WTC11 (cell line): Measurements from ENCODE around the gene NAGLU. TPM values are rescaled to one million over a fixed set of nuclear protein-coding genes. Genes with fewer than 3 reads are reported as not detected.

ENCODE experiments used
- ATAC-seq: fragments of 200-7000 bp; cut with Tn5 transposase; 2 replicates; pipeline ENCODE4 v1.10.0; 2021; ENCODE audit warnings: mild to moderate bottlenecking, moderate library complexity
- CTCF ChIA-PET: fragments of 300-600 bp; sonication (Branson Sonifier 250); formaldehyde crosslinking; loops from one replicate; lab custom pipeline; 2021; ENCODE audit warnings: antibody characterized with exemption; lab: Charles Lee
- POLR2A ChIA-PET: fragments of 350-600 bp; sonication (Branson Sonifier 250); formaldehyde crosslinking; loops from one replicate; lab custom pipeline; 2021; ENCODE audit warnings: antibody characterized with exemption; lab: Charles Lee
- DNase-seq: peaks from one replicate; pipeline ENCODE4 v3.0.0; 2021; ENCODE audit warnings: low spot score
- H3K27ac Mint-ChIP-seq: 2 replicates; pipeline ENCODE4 v1.8.0; 2021; ENCODE audit warnings: mixed read lengths
- H3K27me3 Mint-ChIP-seq: 2 replicates; pipeline ENCODE4 v1.8.0; 2021; ENCODE audit warnings: low read depth, mild to moderate bottlenecking, moderate library complexity, mixed read lengths
- H3K36me3 Mint-ChIP-seq: 2 replicates; pipeline ENCODE4 v1.8.0; 2021; ENCODE audit warnings: mixed read lengths
- H3K4me1 Mint-ChIP-seq: 2 replicates; pipeline ENCODE4 v1.8.0; 2022; ENCODE audit warnings: mixed read lengths
- H3K4me3 Mint-ChIP-seq: 2 replicates; pipeline ENCODE4 v1.8.0; 2021; ENCODE audit warnings: mild to moderate bottlenecking, moderate library complexity, mixed read lengths
- H3K9me3 Mint-ChIP-seq: 2 replicates; pipeline ENCODE4 v1.8.0; 2021; ENCODE audit warnings: mixed read lengths
- CBFB ChIP-seq: sonication (generic); formaldehyde crosslinking; IDR thresholded peaks from 2 replicates; pipeline ENCODE4 v1.8.1; 2022; ENCODE audit warnings: mild to moderate bottlenecking, low read depth, missing genetic modification reagents
- FOXJ3 ChIP-seq: sonication (generic); formaldehyde crosslinking; IDR thresholded peaks from 2 replicates; pipeline ENCODE4 v1.9.0; 2021; ENCODE audit warnings: missing genetic modification reagents, mild to moderate bottlenecking, borderline replicate concordance
- FOXP1 ChIP-seq: sonication (generic); formaldehyde crosslinking; IDR thresholded peaks from 2 replicates; pipeline ENCODE4 v1.8.0; 2022; ENCODE audit warnings: missing genetic modification reagents, mild to moderate bottlenecking, moderate library complexity, borderline replicate concordance
- GABPB1 ChIP-seq: sonication (generic); formaldehyde crosslinking; IDR thresholded peaks from 2 replicates; pipeline ENCODE4 v1.8.1; 2023; ENCODE audit warnings: mild to moderate bottlenecking, missing genetic modification reagents
- NFYB ChIP-seq: sonication (generic); formaldehyde crosslinking; conservative IDR thresholded peaks from 2 replicates; pipeline ENCODE4 v1.8.0; 2022; ENCODE audit warnings: low read depth, missing genetic modification reagents
- OVOL2 ChIP-seq: fragments of 250-450 bp; sonication (Bioruptor Pico); IDR thresholded peaks from 2 replicates; pipeline ENCODE4 v1.9.0; 2021; ENCODE audit warnings: mild to moderate bottlenecking, borderline replicate concordance
- TCF7 ChIP-seq: sonication (generic); formaldehyde crosslinking; IDR thresholded peaks from 2 replicates; pipeline ENCODE4 v1.8.0; 2022; ENCODE audit warnings: mild to moderate bottlenecking, low read depth, missing genetic modification reagents, moderate library complexity
- ZBTB21 ChIP-seq: sonication (generic); formaldehyde crosslinking; IDR thresholded peaks from 2 replicates; pipeline ENCODE4 v1.8.1; 2023; ENCODE audit warnings: mild to moderate bottlenecking, missing genetic modification reagents, borderline replicate concordance
- ZNF263 ChIP-seq: sonication (generic); formaldehyde crosslinking; IDR thresholded peaks from 2 replicates; pipeline ENCODE4 v1.8.1; 2022; ENCODE audit warnings: low read depth, mild to moderate bottlenecking, moderate library complexity, missing genetic modification reagents
- total RNA-seq: library from RNA; stranded (reverse); gene quantifications from 3 replicates; pipeline ENCODE4 v1.2.3, GENCODE V29; 2021
- TF ChIP-seq, protein P1 (sequence below): fragments of 200-600 bp; IDR thresholded peaks from 2 replicates; pipeline ENCODE4 v1.8.0; 2022; ENCODE audit warnings: antibody characterized with exemption
- TF ChIP-seq, protein P2 (sequence below): sonication (generic); formaldehyde crosslinking; IDR thresholded peaks from 2 replicates; pipeline ENCODE4 v1.8.1; 2022; ENCODE audit warnings: missing genetic modification reagents, borderline replicate concordance
- TF ChIP-seq, protein P3 (sequence below): sonication (generic); formaldehyde crosslinking; IDR thresholded peaks from 2 replicates; pipeline ENCODE4 v1.8.1; 2023; ENCODE audit warnings: mild to moderate bottlenecking, missing genetic modification reagents, borderline replicate concordance
- TF ChIP-seq, protein P4 (sequence below): sonication (generic); formaldehyde crosslinking; IDR thresholded peaks from 2 replicates; pipeline ENCODE4 v1.8.1; 2022; ENCODE audit warnings: low read depth, missing genetic modification reagents, borderline replicate concordance
- TF ChIP-seq, protein P5 (sequence below): sonication (generic); formaldehyde crosslinking; IDR thresholded peaks from 2 replicates; pipeline ENCODE4 v1.8.1; 2022; ENCODE audit warnings: low read depth, mild to moderate bottlenecking, moderate library complexity, missing genetic modification reagents, borderline replicate concordance

The NAGLU gene
- total RNA-seq, 1 experiment from 2014 or later: 39.3 TPM

DNA sequence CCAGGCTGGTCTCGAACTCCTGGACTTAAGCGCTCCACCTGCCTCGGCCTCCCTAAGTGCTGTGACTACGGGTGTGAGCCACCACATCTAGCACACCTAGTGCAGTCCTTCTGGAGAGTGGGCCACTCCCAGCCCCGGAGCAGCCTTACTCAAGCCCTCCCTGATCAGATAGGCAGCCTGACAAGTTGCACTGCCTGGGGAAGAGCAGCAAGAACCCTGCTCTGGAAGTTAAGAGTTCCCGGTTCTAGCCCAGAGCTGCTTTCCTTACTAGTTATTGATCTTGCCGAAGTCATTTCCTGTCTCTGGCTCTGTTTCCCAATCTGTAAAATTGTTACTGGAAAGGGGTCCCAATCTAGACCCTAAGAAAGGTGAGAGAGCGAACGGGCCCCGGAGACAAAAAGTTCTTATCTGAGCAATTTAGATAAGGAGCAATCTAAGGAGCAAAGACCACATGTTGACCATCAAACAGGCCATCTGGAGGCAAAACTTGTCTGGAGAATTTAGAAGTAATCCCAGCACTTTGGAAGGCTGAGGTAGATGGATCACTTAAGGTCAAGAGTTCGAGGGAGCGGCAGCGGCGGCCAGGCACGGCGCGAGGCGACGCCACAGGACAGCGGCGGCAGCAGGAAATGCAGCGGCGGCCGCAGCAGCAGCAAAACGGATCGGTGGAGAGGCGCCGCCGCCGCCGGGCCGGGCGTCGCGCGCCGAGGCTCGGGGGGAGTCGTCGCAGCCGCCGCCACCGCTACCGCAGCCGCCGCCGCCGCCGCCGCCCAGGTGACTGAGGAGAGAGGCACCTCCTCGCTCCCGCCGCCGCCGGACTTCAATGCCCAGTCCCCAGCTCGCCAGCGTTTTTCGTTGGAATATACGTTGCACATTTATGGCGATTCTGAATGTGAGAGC is 4.3 kb upstream of the NAGLU start:
- POLR2A ChIA-PET: interaction anchor here (1.1 kb wide), 1 partner anchor 12 kb away, joined by 6 read pairs; no protein-coding TSS in a partner anchor
- Mint-ChIP-seq H3K4me1 (peaks cover 18% of the 10 kb centered on the region), H3K27ac (no peak overlapping the region), H3K4me3 (peak overlapping the region; percentile 69), H3K27me3 (peaks cover 35% of the 10 kb centered on the region), H3K9me3 (no peaks in the 10 kb centered on the region), H3K36me3 (no peaks in the 10 kb centered on the region)
- CTCF ChIA-PET: interaction anchor here (0.8 to 7.1 kb wide), 5 partner anchors 12 to 125 kb away, joined by 5 to 65 read pairs (median 6); no protein-coding TSS in a partner anchor
- ATAC-seq: peak; percentile 11
- DNase-seq: peak; percentile 67
- TF ChIP-seq, protein P1, sequence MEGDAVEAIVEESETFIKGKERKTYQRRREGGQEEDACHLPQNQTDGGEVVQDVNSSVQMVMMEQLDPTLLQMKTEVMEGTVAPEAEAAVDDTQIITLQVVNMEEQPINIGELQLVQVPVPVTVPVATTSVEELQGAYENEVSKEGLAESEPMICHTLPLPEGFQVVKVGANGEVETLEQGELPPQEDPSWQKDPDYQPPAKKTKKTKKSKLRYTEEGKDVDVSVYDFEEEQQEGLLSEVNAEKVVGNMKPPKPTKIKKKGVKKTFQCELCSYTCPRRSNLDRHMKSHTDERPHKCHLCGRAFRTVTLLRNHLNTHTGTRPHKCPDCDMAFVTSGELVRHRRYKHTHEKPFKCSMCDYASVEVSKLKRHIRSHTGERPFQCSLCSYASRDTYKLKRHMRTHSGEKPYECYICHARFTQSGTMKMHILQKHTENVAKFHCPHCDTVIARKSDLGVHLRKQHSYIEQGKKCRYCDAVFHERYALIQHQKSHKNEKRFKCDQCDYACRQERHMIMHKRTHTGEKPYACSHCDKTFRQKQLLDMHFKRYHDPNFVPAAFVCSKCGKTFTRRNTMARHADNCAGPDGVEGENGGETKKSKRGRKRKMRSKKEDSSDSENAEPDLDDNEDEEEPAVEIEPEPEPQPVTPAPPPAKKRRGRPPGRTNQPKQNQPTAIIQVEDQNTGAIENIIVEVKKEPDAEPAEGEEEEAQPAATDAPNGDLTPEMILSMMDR: no peak
- TF ChIP-seq GABPB1 (CRISPR knock-in tag) (0 out of 2 replicates have a peak, but pooled peaks have one; percentile 23), CBFB (CRISPR knock-in tag) (no peak)
- TF ChIP-seq, protein P2, sequence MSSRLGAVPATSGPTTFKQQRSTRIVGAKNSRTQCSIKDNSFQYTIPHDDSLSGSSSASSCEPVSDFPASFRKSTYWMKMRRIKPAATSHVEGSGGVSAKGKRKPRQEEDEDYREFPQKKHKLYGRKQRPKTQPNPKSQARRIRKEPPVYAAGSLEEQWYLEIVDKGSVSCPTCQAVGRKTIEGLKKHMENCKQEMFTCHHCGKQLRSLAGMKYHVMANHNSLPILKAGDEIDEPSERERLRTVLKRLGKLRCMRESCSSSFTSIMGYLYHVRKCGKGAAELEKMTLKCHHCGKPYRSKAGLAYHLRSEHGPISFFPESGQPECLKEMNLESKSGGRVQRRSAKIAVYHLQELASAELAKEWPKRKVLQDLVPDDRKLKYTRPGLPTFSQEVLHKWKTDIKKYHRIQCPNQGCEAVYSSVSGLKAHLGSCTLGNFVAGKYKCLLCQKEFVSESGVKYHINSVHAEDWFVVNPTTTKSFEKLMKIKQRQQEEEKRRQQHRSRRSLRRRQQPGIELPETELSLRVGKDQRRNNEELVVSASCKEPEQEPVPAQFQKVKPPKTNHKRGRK (CRISPR knock-in tag): no peak

DNA sequence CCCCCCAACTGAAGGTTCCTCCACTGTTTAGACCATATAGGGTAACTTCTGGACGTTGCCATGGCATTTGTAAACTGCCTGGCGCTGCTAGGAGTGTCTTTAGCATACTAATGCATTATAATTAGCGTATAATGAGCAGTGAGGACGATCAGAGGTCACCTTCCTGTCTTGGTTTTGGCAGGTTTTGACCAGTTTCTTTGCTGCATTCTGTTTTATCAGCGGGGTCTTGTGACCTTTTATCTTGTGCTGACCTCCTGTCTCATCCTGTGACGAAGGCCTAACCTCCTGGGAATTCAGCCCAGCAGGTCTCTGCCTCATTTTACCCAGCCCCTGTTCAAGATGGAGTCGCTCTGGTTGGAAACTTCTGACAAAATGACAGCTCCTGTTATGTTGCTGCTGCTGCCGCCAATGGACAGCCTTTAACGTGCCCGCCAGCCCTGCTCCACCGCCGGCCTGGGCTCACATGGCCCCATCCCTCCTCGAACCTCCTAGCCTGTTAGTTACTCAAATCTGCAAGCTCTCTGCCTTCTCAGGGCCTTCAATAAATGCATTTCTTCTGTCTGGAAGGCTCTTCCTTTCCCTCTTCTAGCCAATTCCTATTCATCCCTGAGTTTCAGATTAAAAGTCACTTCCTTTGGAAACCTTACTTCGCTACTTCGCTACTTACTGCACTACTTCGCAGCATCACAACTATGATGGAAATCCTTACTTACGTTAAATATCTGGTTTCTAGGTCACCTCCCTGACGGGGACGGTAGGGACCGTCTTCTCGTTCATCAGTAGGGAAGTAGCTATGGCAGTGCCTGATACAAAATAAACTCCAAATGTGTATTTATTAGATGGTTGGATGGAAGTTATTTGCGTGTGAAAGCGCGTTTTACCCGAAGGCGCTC is 640 bp upstream of the NAGLU start:
- Mint-ChIP-seq H3K4me1 (peaks cover 31% of the 10 kb centered on the region), H3K9me3 (no peaks in the 10 kb centered on the region), H3K4me3 (peak overlapping the region; percentile 73), H3K27me3 (peaks cover 27% of the 10 kb centered on the region), H3K27ac (peak overlapping the region; percentile 85), H3K36me3 (peaks cover 3% of the 10 kb centered on the region; the same call in 1 of the 2 replicates)
- ChIA-PET POLR2A (interaction anchor here (1.1 to 2.3 kb wide), 2 partner anchors 13 to 16 kb away, joined by 3 to 15 read pairs; no protein-coding TSS in a partner anchor), CTCF (interaction anchor here (0.7 to 7.1 kb wide), 10 partner anchors 8 to 355 kb away, joined by 3 to 65 read pairs (median 4); partner anchors contain the start of genes CAVIN1, KCNH4, PSMC3IP and STAT3)
- DNase-seq (no peak), ATAC-seq (peak; percentile 2; the same call in 1 of the 2 replicates)
- TF ChIP-seq OVOL2 (CRISPR knock-in tag) (no peak), TCF7 (CRISPR knock-in tag) (no peak), ZNF263 (no peak), FOXJ3 (CRISPR knock-in tag) (no peak), ZBTB21 (CRISPR knock-in tag) (no peak), NFYB (CRISPR knock-in tag) (no peak), FOXP1 (CRISPR knock-in tag) (no peak)
- TF ChIP-seq, protein P2 (CRISPR knock-in tag): no peak
- TF ChIP-seq, protein P3, sequence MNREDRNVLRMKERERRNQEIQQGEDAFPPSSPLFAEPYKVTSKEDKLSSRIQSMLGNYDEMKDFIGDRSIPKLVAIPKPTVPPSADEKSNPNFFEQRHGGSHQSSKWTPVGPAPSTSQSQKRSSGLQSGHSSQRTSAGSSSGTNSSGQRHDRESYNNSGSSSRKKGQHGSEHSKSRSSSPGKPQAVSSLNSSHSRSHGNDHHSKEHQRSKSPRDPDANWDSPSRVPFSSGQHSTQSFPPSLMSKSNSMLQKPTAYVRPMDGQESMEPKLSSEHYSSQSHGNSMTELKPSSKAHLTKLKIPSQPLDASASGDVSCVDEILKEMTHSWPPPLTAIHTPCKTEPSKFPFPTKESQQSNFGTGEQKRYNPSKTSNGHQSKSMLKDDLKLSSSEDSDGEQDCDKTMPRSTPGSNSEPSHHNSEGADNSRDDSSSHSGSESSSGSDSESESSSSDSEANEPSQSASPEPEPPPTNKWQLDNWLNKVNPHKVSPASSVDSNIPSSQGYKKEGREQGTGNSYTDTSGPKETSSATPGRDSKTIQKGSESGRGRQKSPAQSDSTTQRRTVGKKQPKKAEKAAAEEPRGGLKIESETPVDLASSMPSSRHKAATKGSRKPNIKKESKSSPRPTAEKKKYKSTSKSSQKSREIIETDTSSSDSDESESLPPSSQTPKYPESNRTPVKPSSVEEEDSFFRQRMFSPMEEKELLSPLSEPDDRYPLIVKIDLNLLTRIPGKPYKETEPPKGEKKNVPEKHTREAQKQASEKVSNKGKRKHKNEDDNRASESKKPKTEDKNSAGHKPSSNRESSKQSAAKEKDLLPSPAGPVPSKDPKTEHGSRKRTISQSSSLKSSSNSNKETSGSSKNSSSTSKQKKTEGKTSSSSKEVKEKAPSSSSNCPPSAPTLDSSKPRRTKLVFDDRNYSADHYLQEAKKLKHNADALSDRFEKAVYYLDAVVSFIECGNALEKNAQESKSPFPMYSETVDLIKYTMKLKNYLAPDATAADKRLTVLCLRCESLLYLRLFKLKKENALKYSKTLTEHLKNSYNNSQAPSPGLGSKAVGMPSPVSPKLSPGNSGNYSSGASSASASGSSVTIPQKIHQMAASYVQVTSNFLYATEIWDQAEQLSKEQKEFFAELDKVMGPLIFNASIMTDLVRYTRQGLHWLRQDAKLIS: no peak
- TF ChIP-seq, protein P4, sequence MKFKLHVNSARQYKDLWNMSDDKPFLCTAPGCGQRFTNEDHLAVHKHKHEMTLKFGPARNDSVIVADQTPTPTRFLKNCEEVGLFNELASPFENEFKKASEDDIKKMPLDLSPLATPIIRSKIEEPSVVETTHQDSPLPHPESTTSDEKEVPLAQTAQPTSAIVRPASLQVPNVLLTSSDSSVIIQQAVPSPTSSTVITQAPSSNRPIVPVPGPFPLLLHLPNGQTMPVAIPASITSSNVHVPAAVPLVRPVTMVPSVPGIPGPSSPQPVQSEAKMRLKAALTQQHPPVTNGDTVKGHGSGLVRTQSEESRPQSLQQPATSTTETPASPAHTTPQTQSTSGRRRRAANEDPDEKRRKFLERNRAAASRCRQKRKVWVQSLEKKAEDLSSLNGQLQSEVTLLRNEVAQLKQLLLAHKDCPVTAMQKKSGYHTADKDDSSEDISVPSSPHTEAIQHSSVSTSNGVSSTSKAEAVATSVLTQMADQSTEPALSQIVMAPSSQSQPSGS (CRISPR knock-in tag): no peak
- TF ChIP-seq, protein P5, sequence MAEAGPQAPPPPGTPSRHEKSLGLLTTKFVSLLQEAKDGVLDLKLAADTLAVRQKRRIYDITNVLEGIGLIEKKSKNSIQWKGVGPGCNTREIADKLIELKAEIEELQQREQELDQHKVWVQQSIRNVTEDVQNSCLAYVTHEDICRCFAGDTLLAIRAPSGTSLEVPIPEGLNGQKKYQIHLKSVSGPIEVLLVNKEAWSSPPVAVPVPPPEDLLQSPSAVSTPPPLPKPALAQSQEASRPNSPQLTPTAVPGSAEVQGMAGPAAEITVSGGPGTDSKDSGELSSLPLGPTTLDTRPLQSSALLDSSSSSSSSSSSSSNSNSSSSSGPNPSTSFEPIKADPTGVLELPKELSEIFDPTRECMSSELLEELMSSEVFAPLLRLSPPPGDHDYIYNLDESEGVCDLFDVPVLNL (CRISPR knock-in tag): no peak
